HG02588 (cell line): ENCODE data around the gene TH.
"Not testable (repeated sequence)": the region's sequence is repeated elsewhere in the genome, so short reads cannot be mapped to it uniquely, and the experiment has no call there.

ENCODE experiments used
- ATAC-seq: cut with Tn5 transposase; IDR thresholded peaks from one replicate; pipeline ENCODE4 v1.9.1; 2021; ENCODE audit warnings: mild to moderate bottlenecking, moderate library complexity; ENCODE audit not compliant: unreplicated experiment

TH gene

DNA sequence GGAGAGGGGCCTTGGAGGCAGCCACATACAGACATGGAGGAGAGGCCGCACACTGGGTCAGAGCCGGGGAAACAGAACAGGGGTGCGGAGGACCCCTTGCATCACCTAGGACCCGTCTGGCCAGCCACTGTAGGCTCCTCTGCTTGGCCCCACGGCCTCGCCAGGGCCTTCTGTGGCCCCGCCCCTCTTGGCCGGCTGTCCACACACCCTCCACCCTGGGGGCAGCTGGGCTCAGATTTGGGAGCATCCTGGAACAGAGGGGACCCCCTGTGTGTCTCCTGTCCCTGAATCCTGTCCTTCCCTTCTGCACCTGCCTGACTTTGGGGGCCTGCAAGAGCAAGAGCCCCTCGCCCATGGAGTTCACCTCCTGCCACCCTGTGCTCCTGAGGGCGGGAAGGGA lies 7.9 kb upstream of the TH start:
- no peak for ATAC-seq

DNA sequence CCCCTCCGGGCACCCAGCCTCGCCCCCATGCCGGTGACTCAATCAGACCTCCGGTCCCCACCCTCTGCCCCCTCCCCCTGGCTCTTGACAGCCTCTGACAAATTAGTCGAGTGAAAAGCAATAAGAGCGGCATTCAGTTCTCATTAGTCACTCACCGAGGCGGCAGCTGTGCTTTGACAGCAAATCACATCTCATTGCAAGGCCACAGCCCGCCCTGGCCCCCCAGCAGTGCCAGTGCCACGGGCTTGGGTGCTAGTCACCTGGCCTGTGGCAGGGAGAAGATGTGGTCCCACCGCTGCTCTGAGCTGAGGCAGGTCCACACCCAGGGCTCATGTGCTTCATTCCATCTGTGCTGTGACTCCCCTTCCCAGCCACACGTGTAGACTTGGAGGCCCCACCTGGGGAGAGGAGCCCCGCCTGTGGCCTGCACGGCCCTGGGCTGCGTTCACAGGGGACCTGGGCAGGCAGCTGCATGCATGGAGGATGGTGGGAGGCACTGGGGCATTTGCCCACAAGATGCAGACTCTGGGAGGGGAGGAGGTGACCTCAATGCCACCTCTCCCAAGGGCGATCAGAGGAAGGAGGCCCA lies 7.4 kb upstream of the TH start:
- no peak for ATAC-seq

DNA sequence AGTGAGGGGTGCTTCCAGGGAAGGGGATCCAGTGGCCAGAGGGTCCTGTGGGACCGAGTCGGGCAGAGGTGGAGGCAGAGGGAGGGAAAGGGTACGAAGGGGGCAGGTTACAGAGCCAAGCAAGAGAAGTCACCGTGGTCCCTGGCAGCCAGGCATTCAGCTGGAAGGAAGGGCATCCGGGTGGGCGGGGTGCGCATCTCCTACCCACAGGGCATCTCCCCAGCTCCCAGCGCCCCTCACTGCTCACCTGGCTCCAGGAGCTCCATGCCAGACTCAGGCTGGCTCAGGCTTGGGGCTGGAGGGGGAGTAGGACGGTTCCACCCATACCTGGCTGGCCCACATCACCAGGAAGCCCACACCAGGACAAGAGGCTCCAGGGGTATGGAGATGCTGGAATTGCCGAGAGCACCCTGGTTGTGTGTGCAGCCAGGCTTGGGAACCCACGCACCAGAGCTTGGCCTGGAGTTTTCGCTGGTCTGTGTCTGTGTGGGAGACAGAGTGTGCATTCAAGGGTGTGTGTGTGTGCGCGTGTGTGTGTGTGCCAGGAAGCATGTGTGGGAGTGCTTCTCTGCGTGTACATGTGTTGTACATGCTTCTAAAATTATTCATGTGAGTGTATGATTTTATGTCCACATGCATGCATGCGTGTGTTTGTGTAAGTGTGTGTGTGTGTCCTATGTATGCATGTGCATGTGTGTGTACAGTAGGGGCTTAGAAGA lies 6.6 kb upstream of the TH start:
- not testable (repeated sequence) for ATAC-seq

DNA sequence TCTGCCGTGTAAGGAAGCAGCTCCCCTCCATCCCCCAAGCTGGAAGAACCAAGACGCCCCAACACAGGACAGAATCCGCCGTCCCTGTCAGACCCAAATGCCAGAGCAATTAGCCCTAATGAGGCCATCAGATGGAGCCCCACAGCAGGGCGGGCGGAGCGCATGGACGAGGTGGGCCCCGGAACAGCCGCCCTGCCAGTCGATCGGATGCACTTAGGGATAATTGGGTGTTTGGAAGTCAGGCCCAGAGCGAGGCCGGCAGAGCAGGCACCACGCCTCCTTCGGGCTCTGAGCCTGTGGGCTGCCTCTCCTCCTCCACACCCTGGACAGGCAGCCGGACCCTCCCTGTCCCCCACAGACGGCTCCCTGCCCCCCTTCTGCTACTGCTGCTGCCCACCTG lies 5.5 kb upstream of the TH start:
- ATAC-seq = no peak

DNA sequence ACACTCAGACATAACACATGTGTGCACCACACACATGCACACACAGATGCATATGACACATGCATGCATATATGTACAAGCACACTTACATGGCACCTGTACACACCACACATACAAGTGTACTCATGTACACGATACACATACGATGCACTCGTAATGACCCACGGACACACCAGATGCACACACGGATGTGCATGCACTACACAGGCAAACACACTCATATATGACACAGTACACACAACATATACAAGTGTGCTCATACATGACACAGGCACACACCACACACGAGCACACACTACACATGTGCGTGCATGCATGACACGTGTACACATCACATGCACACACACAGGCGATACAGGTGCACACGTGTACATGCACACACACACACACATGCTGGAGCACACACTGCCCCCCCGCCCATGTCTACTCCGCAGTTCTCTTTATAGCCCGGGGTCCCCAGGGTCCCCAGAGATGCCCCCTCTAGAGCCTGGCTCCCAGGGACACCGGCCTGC lies 4.8 kb upstream of the TH start:
- ATAC-seq = no peak

DNA sequence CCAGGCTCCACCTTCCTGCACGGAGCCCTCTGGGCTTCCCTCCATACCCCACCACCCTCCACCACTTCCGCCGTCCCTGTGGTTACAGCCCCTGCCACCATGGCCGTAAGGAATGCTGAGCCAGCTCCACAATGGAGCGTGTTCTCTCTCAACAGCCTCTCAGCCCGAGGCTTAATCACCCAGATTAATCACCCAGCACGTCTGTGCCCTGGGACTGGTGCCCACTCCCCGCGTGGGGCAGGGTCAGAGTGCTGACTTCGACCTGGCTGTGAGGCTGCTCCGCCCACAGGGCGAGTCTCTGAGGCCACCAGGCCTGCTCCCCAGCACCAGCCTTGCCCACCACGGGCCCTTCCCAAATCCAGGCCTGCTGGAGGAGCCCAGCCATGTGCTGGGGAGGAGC lies 4.0 kb upstream of the TH start:
- no peak for ATAC-seq

DNA sequence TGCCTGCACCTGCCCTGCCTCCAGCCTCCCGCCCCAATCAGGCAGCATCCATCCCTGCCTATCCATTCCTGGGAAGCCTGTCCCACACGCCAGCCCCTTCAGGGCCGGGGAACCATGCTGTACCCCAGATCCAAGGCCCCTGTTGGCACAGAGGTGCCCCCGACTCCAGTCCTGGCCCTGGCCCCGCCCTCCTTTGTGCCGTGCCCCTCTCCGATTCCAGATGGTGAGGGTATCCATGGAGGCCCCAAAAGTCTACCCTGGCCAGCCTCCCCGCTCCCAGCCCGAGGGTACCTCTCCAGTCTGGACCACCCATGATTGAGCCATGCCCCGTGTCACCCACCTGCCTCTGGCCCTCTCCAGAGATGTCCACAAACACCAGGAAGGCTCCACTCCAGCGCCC lies 2.7 kb upstream of the TH start:
- ATAC-seq = no peak

DNA sequence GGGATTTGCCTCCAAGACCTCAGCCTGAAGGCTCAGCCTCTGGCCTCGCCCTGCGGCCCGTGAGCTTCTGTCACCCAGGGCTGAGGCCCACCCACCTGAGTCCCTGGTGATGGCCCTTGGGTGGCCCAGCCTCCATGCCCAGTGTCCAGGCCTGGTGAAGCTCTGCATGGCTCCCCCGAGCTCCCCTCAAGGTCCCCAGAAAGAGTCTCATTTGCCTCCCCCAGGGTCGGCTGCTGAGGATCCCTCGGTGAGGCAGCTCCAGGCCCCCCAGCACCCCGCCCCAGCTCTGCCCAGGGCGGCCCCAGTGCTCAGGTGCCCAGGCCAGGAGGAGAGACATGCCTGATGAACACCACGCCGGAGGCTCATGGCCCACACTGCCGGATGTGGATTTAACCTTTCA lies 2.1 kb upstream of the TH start:
- no peak for ATAC-seq

DNA sequence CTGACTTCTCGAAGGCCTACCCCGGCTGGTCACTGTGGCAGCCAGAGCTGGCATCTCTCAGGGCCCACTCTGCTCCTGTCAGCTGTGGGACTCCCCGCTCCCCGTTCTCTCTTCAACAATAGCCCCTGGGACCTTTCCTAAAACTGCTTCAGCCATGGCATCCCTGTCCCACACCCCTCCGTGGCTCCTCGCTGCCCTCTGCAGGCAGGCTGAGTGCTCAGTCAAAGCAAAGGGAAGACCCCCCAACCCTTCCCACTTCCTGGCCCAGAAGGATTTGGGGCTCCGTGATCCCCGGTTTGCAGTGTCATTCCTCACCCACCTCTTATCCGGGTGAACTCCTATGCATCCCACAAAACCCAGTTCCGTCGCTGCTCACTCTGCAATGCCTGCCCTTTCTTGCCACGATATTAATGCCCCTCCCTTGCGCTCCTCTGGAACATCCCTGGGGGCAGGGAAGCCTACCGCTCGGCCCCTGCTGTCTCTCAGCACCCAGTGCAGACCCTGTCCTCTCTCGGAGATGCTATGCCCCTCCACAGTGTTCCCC lies 1.6 kb upstream of the TH start:
- ATAC-seq = no peak

DNA sequence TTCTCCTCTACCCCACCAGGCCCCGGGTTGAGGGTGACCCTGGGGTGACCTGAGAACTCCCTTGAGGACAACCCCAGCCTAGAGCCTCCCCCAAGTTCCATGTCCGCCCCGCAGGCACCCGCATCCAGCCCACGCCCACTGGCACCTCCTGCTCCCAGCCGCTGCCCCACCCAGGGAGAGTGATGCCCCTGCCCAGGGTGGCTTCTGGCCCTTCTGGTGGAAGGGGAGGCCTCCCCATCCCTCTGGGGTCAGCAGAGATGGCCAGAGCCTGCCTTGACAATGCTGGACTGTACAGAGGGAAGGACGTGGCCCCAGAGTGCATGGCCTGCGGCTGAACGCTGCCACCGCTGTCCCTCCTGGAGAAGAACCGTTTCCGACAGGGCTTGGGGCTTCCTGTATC lies 1.1 kb upstream of the TH start:
- no peak for ATAC-seq

DNA sequence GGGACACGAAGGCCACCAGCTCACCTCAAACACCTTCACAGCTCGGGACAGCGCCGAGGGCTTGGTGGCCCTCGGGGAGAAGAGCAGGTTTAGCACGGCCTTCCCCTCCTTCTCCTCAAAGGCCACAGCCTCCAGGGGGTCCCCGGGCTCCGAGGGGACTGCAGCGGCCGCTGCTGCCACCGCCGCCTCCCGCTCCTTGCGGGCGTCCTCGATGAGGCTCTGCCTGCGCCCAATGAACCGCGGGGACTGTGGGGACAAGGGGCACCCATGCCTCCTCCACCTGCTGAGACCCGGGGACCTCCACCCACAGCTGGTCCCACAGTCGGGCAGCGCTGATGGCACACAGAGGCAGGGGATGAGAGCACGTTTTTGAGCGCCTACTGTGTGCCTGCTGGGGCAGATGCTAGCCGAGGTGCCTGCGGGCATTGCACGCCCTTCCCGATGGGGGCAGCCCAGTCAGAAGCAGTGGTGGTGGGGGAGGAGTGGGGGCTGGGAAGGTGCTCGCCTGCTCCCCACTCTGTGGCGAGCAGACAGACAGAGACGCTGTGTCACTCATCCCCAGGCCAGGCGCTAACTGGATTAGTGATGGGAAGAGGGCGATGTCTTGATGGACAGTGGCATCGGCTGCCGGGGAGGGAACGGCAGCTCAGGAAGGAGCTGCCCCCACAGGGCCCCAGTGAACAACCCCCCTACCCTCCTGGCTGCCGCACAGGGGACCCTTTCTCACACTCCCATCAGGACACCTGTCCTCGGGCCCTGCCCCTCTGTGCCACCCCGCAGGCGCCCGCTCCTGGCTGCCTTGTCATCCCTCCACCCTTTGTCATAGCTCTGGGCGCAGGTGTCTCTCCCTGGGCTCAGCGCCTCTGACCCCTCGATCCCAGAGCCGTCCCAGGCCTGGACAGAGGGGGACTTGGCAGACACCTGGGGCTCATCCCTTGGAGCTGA lies 1.7 kb downstream of the TH start:
- ATAC-seq = no peak

DNA sequence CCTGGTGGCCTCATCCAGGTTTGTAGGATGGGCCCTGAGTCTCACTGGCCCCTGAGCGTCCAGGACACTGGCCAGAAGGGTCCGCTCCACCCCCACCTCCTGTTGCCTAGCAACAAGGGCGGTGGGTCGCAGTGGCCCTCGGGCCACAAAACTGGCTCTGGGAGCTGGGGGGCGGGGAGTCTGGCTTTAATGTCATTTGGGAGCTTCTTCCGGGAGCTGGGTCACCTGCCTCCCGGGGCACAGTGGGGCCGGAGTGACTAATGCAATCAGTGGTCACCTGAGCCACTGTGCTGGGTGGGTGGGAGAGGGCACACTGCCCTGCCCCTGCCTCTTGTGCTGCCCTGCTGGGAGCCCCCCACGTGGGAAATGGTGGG lies 2.6 kb downstream of the TH start:
- no peak for ATAC-seq

DNA sequence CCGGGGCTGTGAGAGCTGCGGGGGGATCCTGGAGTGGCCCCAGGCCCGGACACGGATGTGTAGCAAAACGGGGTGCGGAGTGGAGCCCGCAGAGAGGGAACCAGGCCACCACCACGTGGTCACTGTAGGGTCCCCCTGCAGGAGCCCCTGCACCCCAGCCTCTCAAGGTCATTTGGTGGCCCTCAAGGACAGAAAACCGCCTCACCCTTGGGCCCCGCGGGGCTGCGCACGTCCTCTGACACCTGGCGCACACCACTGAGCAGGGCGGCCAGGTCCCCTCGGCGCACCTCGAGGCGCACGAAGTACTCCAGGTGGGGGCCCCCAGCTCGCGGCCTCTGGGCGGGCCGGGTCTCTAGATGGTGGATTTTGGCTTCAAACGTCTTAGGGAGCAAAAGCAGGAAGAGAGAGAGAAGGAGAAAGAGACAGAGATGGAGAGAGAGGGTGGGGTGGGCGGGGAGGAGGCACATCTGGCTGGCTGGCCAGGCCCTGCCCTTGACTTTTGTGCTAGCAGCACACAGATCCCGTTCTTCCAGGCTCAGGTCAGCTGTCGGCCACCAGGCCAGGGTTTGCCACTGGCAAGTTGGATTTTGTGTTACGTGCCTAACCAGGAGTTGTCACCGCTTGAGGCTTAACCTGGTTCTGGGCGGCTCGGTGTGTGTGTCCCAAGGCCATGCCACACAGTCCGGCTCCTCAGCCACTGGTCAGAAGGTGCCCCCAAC lies 3.2 kb downstream of the TH start:
- no peak for ATAC-seq

DNA sequence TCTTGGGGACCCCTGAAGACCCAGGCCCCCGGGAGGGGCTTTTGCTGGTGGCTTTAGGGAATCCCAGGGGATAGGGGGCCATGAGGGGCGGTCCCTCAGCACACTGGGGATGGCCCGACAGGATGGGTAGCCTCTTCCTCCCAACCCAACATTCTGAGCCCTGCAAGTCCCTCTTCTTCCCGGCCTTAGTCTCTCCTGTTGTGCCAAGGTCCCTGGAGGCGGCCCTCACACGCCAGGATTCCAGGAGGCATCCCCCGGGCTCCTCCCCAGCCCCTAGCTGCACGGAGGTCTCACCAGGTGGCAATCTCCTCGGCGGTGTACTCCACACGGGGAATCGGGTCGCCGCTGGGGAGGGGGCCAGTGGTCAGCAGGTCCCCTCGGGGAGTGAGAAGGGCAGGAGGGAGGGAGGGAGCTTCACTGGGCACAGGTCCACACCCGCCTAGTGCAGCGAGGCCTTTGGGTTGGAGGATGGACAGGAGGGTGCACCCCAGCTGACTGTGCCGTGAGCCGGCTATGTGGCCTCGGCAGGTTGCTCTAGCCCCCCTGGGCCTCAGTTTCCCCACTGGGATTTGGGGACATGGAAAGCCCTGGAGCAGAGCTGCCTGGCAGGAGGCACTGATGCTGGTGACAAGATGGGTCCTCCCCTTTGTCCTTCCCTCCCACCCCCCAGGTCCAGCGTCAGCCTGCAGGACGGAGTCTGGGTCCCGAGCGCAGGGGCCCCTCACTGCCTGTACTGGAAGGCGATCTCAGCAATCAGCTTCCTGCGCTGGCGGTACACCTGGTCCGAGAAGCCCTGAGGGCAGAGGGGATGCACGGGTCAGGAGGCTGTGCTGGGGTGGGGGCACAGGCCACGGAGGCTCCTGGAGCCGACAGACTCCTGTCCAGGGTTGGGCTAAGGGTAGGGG lies 4.2 kb downstream of the TH start:
- ATAC-seq = no peak

DNA sequence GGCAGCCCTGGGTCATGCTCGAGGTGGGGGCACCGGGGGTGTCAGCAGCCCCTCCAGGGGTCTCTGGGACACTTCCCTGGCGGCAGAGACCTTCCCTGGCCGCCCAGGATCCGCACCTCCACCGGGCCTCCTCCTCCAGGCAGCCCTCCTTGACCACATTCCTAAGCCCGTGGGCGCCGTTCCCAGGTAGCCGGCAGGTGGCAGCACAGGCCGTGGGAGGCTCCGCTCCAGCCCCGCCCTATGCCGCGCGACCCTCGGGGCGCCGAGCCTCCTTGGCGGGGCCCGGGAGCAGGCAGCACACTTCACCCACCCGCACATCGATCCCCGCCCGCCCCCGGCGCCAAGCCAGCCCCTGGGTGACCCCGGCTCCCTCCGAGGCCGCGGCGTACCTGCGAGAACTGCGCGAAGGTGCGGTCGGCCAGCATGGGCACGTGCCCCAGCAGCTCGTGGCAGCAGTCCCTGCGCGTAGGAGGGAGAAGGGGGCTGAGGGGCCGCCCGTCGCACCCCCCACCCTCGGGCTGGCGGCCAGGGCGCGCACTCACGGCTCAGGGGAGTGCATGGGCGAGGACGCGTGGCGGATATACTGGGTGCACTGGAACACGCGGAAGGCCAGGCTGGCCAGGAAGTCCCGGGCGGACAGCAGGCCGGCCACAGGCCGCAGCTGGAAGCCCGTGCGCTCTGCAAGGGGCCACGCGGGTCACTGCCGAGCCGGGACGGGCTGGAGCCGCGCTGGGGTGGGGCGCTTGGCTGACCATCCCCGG lies 5.3 kb downstream of the TH start:
- no peak for ATAC-seq

DNA sequence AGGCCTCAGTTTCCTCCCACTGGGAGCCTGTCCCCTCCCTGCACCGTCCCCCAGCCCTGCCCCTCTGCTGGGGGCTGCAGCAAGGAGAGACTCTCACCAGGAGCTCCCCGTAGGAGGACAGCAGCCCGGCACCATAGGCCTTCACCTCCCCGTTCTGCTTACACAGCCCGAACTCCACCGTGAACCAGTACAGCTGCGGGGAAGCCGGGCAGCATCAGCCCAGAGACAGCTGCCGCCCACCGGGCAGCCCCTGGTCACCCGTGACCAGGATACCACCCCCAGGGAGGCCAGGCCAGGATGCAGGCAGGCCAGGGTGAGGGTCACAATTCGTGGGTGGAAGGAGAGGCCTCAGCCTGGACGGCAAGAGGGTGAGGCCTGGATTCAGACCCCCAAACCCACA lies 6.0 kb downstream of the TH start:
- ATAC-seq = no peak

DNA sequence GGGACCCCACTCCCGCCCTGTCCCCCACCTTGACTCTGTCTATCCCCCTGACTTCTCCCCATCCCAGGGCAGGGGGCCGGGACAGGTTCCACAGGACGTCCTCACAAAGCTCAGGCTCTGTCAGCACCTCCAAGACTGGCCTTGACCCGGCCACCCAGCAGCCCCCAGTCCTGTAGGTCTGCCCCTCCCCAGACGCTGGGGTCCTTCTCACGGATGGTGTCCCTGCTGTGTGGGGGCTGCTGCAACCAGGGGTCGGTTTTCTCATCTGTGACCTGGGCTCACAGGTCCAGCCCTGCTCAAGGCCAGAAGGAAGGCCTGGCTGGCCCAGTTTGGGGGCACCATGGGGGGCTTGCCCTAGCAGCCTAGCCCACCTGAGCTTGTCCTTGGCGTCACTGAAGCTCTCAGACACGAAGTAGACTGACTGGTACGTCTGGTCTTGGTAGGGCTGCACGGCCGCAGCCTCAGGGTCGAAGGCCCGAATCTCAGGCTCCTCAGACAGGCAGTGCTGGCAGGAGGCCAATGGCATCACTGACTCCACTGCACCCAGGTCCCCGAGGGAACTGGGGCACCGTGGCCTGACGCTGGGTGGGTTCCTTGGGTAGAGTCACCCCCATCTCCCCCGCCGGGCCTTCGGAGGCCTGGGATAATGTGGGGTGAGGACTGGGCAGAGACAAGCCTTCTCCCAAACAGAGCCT lies 6.6 kb downstream of the TH start:
- ATAC-seq = no peak

DNA sequence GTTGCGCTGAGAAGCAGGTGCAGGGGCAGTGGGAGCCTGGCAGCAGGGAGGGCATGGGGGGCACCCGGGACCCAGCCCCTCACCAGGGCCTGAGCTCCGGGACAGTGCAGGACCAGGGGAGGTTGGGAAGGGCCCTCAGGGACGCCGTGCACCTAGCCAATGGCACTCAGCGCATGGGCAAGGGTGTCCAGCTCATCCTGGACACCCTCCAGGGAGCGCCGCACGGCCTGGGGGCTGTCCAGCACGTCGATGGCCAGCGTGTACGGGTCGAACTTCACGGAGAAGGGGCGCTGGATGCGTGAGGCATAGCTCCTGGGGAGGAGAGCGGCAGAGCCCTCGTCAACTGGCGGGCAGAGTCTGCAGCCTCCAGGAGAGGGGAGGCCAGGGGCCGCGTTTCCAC lies 7.5 kb downstream of the TH start:
- ATAC-seq = no peak
